GM21619 (cell line): ENCODE results near the gene FXYD7.
"Not testable (repeated sequence)": the region's sequence is repeated elsewhere in the genome, so short reads cannot be mapped to it uniquely, and the experiment has no call there.

Experiments
- ATAC-seq: cut with Tn5 transposase; IDR thresholded peaks from one replicate; pipeline ENCODE4 v1.9.1; 2021; ENCODE audit not compliant: unreplicated experiment

Gene FXYD7

GRCh38 chr19:35194012-35194984 lies 51.2 kb downstream of the FXYD7 start:
- ATAC-seq, result no peak

DNA sequence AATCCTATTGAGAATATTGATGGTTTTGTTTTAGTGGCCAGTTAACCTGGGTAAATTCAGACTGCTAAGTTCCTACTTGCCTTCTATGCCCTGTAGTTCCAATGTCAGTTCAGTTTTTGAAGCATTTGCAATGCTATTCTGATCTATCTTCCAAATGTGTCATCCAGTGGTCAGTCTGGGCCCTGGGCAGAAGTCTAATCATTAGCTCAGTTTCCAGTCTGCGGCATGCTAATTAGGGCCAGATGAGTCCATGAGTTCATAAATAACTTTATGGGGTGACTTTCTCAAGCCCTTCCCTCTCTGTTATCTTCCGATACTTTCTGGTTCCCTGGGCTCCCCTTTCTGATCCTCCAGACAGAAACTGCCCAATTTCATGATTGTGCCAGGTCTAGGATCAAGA lies 52.8 kb downstream of the FXYD7 start:
- no peak for ATAC-seq

DNA sequence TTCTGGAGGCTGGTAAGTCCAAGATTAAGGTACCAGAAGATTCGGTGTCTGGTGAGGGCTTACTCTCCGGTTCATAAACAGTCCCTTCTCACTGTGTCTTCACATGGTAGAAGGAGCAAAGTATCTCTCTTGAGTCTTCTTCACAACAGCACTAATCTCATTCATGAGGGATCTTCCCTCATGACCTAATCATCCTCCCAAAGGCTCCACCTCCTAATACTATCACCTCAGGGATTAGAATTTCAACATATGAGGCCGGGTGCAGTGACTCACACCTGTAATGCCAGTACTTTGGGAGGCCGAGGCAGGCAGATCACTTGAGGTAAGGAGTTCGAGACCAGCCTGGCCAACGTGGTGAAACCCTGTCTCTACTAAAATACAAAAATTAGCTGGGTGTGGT lies 53.8 kb downstream of the FXYD7 start:
- not testable (repeated sequence) for ATAC-seq

GRCh38 chr19:35199481-35199880 lies 56.4 kb downstream of the FXYD7 start:
- no peak for ATAC-seq

DNA sequence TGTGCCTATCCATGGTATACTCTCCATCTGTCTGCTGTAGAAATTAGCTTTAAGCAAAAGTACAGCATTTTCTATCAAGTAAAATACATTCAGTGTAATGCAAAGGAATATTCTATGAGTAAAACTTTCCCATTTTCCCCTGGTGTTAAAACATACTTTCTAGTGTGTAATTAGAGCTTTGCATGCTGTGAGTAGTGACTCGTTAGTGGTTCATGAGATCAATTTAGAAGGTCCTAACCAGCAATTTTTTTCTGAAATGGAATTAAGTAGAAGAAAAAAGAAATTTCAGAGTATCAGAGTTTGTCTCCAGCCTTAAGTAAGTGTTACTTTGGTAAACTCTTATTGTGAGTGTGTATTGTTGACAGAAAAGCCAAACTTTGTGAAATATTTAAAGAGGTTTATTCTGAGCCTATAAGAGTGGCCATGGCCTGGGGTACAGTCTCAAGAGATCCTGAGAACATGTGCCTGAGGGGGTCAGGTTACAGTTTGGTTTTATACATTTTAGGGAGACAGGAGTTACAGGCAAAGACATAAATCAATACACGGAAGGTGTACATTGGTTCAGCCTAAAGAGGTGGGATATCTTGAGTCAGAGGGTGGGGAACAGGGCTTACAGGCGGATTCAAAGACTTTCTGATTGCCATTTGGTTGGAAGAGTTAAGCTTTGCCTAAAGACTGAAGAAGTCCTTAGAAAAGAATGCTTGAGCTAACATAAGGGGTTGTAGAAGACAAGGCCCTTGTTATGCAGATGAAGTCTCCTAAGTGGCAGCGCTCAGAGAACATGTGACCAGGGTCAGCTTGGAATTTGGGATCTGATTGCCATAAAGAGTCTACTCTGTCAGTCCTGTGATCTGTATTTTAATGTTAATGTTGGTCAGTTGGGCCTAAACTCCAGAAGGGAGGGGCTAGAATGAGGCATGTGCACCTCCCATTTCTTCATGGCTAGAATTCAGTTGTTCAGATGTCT lies 60.0 kb downstream of the FXYD7 start:
- no peak for ATAC-seq
